Lung (tissue), 12 donors: ENCODE data around the gene CYTH2. TPM values are rescaled to one million over a fixed set of nuclear protein-coding genes. Genes with fewer than 3 reads are reported as not detected.

Experiments used
- ATAC-seq: fragments of 200-7000 bp; cut with Tn5 transposase; one replicate; pipeline ENCODE4 v1.9.1; 2020; ENCODE audit warnings: moderate number of reproducible peaks; ENCODE audit not compliant: insufficient read depth, low FRiP score
- DNase-seq, 3 donors: peaks; one replicate each; pipeline ENCODE4 v3.0.0-alpha.2; 2013 to 2017
- H3K27ac ChIP-seq, 2 donors: one replicate each; pipeline ENCODE4 v1.5.1; 2013; ENCODE audit warnings: mild to moderate bottlenecking in 2 of 2, moderate library complexity in 2 of 2, control low read depth in 1 of 2, inconsistent platforms in 1 of 2, low read depth in 1 of 2, low read length in 1 of 2
- H3K27me3 ChIP-seq, 3 donors: one replicate each; pipeline ENCODE4 v1.5.1; 2013; ENCODE audit warnings: low read length in 2 of 3; ENCODE audit not compliant: control insufficient read depth in 3 of 3, insufficient read depth in 3 of 3
- H3K36me3 ChIP-seq, 4 donors: one replicate each; pipeline ENCODE4 v1.5.1; 2013; ENCODE audit warnings: low read length in 4 of 4, mild to moderate bottlenecking in 1 of 4, moderate library complexity in 1 of 4; ENCODE audit not compliant: control insufficient read depth in 4 of 4, insufficient read depth in 4 of 4
- H3K4me1 ChIP-seq, 5 donors: one replicate each; pipeline ENCODE4 v1.5.1; 2013; ENCODE audit warnings: low read length in 5 of 5, mild to moderate bottlenecking in 2 of 5, moderate library complexity in 1 of 5; ENCODE audit not compliant: control insufficient read depth in 5 of 5, insufficient read depth in 5 of 5
- H3K4me3 ChIP-seq: one replicate; pipeline ENCODE4 v1.5.1; 2013; ENCODE audit warnings: mild to moderate bottlenecking, control low read depth, moderate library complexity
- H3K9ac ChIP-seq, 2 donors: one replicate each; pipeline ENCODE4 v1.5.1; 2013; ENCODE audit warnings: low read length in 2 of 2, control low read depth in 1 of 2; ENCODE audit not compliant: insufficient read depth in 1 of 2
- H3K9me3 ChIP-seq, 4 donors: one replicate each; pipeline ENCODE4 v1.5.1; 2013; ENCODE audit warnings: low read length in 3 of 4, mild to moderate bottlenecking in 1 of 4, moderate library complexity in 1 of 4; ENCODE audit not compliant: control insufficient read depth in 4 of 4, insufficient read depth in 3 of 4
- CTCF ChIP-seq: IDR thresholded peaks from 2 replicates; pipeline ENCODE4 v1.5.1; 2012; ENCODE audit warnings: mild to moderate bottlenecking; ENCODE audit errors: control extremely low read depth, extremely low read depth
- WGBS, 2 donors: extraction: QIAGEN DNeasy Blood & Tissue Kit; methylation state at CpG; one replicate each; pipeline ENCODE4 v1.1.7; 2013; 5-methylcytosine and 5-hydroxymethylcytosine counted together
- polyA plus RNA-seq, 2 donors: library from polyadenylated mRNA; stranded (reverse); fragments of 200-250 nt; gene quantifications; one replicate each; pipeline ENCODE4 v1.2.1, GENCODE V29; 2013
- total RNA-seq, 2 donors: library from RNA; depleted of rRNA in 1 of 2; stranded (reverse); fragments of >200 nt in 1 of 2; gene quantifications; one replicate each; pipeline ENCODE4 v1.2.1, GENCODE V29; 2014 to 2021
- donor health status: control.
- donor health status: control.
- donor health status: Bipolar disorder and iron deficiency.
- donor health status: healthy.
- donor health status: DM: yes; HTN: yes; CAD: no.

Gene CYTH2
- total and polyA plus RNA-seq, 4 donors: 44.1 to 72.5 (median 49.2) TPM

GRCh38 chr19:48455908-48456562 is 13.1 kb upstream of the CYTH2 start:
- Histone ChIP-seq H3K27ac (no peak overlapping the region), H3K4me1 (no peaks in the 10 kb centered on the region), H3K9ac (no peak overlapping the region), H3K9me3 (no peaks in the 10 kb centered on the region), H3K4me3 (no peak overlapping the region), H3K27me3 (no peaks in the 10 kb centered on the region), H3K36me3 (peaks cover 7 to 44% (median 16%) of the 10 kb centered on the region in 4 donors)
- 82 to 88% methylated on average over 11 of the region's 11 CpGs for WGBS, 2 donors
- no peak for ATAC-seq
- DNase-seq: no peak
- no peak for TF ChIP-seq CTCF

GRCh38 chr19:48456864-48457263 is 12.3 kb upstream of the CYTH2 start:
- H3K9ac ChIP-seq: no peak overlapping the region
- DNase-seq (no peak), ATAC-seq (no peak)
- peaks cover 4 to 36% (median 8%) of the 10 kb centered on the region in 4 donors for H3K36me3 ChIP-seq
- TF ChIP-seq CTCF: no peak
- H3K4me3 ChIP-seq: no peak overlapping the region
- no peaks in the 10 kb centered on the region for H3K27me3 ChIP-seq
- H3K9me3 ChIP-seq: no peaks in the 10 kb centered on the region
- 97 to 99% methylated on average over 4 of the region's 4 CpGs for WGBS, 2 donors
- no peaks in the 10 kb centered on the region for H3K4me1 ChIP-seq
- H3K27ac ChIP-seq: no peak overlapping the region

GRCh38 chr19:48458016-48458415 is 11.2 kb upstream of the CYTH2 start:
- peaks cover 2 to 27% (median 6%) of the 10 kb centered on the region in 4 donors for H3K36me3 ChIP-seq
- WGBS, 2 donors: 95 to 98% methylated on average over 2 of the region's 2 CpGs
- H3K9me3 ChIP-seq: peaks cover 0 to 4% (median 0%) of the 10 kb centered on the region in 4 donors

More at GRCh38 chr19:48458016-48458415, 11.2 kb upstream of the CYTH2 start:
- Histone ChIP-seq H3K27me3 (no peaks in the 10 kb centered on the region), H3K9ac (no peak overlapping the region), H3K27ac (no peak overlapping the region), H3K4me1 (no peaks in the 10 kb centered on the region), H3K4me3 (no peak overlapping the region)
- ATAC-seq: no peak
- DNase-seq: no peak
- TF ChIP-seq CTCF: no peak
